T-cell (primary cell): ENCODE measurements around the gene HGF. TPM values are rescaled to one million over a fixed set of nuclear protein-coding genes. Genes with fewer than 3 reads are reported as not detected.

Experiments
- ATAC-seq, 4 experiments: fragments of 200-7000 bp in 3 of 4; fragments of 150-1000 bp in 1 of 4; cut with Tn5 transposase; replicated peaks in 1 of 4; 1 replicate in 3 of 4; 2 replicates in 1 of 4; pipeline ENCODE4 v1.10.0; 2021; ENCODE audit warnings: moderate library complexity in 3 of 4, mild to moderate bottlenecking in 2 of 4, moderate number of reproducible peaks in 1 of 4
- CTCF ChIA-PET, 2 donors: fragments of 300-600 bp; sonication (Branson Sonifier 250); formaldehyde crosslinking; loops; one replicate each; lab custom pipeline; 2022; ENCODE audit warnings: antibody characterized with exemption in 2 of 2; lab: Charles Lee
- POLR2A ChIA-PET, 2 donors: fragments of 300-600 bp; sonication (Branson Sonifier 250); formaldehyde crosslinking; loops; one replicate each; lab custom pipeline; 2022; ENCODE audit warnings: antibody characterized with exemption in 2 of 2; lab: Charles Lee
- DNase-seq, 35 experiments: peaks; one replicate each; pipeline versions ENCODE4 v3.0.0 to v3.0.0-alpha.2; 2013 to 2023
- H3K27ac ChIP-seq: one replicate; pipeline ENCODE4 v1.5.1; 2013; ENCODE audit warnings: low read length
- H3K27me3 ChIP-seq, 2 experiments: replicated peaks in 1 of 2; 1 replicate in 1 of 2; 2 replicates in 1 of 2; pipeline versions ENCODE4 v1.6.1 to v1.7.0; 2013; ENCODE audit warnings: low read length in 1 of 2, mixed read lengths in 1 of 2; ENCODE audit not compliant: control insufficient read depth in 2 of 2, insufficient read depth in 2 of 2; ENCODE audit errors: extremely low read depth in 1 of 2
- H3K36me3 ChIP-seq, 2 donors: 1 replicate in 1 of 2; 2 replicates in 1 of 2; pipeline versions ENCODE4 v1.6.1 to v1.7.0; 2013; ENCODE audit warnings: low read length in 1 of 2; ENCODE audit not compliant: control insufficient read depth in 2 of 2, insufficient read depth in 1 of 2; ENCODE audit errors: extremely low read depth in 1 of 2
- H3K4me1 ChIP-seq, 2 experiments: 1 replicate in 1 of 2; 2 replicates in 1 of 2; pipeline versions ENCODE4 v1.6.1 to v1.7.0; 2013; ENCODE audit warnings: low read length in 2 of 2, mixed read lengths in 1 of 2; ENCODE audit not compliant: insufficient read depth in 2 of 2, control insufficient read depth in 1 of 2; ENCODE audit errors: extremely low read depth in 1 of 2
- H3K4me3 ChIP-seq, 2 donors: 1 replicate in 1 of 2; 2 replicates in 1 of 2; pipeline versions ENCODE4 v1.5.1 to v1.7.0; 2013; ENCODE audit warnings: mild to moderate bottlenecking in 2 of 2, low read length in 1 of 2, moderate library complexity in 1 of 2; ENCODE audit not compliant: control insufficient read depth in 1 of 2; ENCODE audit errors: extremely low read depth in 1 of 2
- H3K9me3 ChIP-seq: 2 replicates; pipeline ENCODE4 v1.7.0; 2013
- H3K27ac Mint-ChIP-seq, 2 donors: one replicate each; pipeline ENCODE4 v1.8.0; 2020 to 2021; ENCODE audit warnings: mild to moderate bottlenecking in 2 of 2, mixed read lengths in 2 of 2
- H3K27me3 Mint-ChIP-seq, 2 donors: one replicate each; pipeline ENCODE4 v1.8.0; 2021 to 2022; ENCODE audit warnings: mixed read lengths in 2 of 2
- H3K36me3 Mint-ChIP-seq: one replicate; pipeline ENCODE4 v1.8.0; 2021; ENCODE audit warnings: mixed read lengths
- H3K4me1 Mint-ChIP-seq, 3 donors: one replicate each; pipeline ENCODE4 v1.8.0; 2020 to 2022; ENCODE audit warnings: mixed read lengths in 3 of 3, mild to moderate bottlenecking in 1 of 3
- H3K4me3 Mint-ChIP-seq, 3 donors: one replicate each; pipeline ENCODE4 v1.8.0; 2020 to 2022; ENCODE audit warnings: mild to moderate bottlenecking in 3 of 3, mixed read lengths in 3 of 3, moderate library complexity in 3 of 3
- H3K9me3 Mint-ChIP-seq, 3 donors: one replicate each; pipeline ENCODE4 v1.8.0; 2020 to 2022; ENCODE audit warnings: mixed read lengths in 3 of 3
- WGBS: methylation state at CpG from one replicate; pipeline ENCODE4 v1.1.5; 2013; ENCODE audit warnings: missing lambda C conversion rate; ENCODE audit not compliant: insufficient coverage; 5-methylcytosine and 5-hydroxymethylcytosine counted together
- total RNA-seq, 35 experiments: library from RNA in 6 of 35; stranded (reverse) in 6 of 35; fragments of 120-200 nt in 1 of 35; gene quantifications; one replicate each; pipeline versions ENCODE4 v1.2.1 to v1.2.4 and lab custom pipeline; 2013 to 2026

The HGF gene
- total RNA-seq, 5 donors from 2014 or later (not counting 1 experiment from before 2014, with no cell fraction given): 0.32 TPM; not detected in 4

DNA sequence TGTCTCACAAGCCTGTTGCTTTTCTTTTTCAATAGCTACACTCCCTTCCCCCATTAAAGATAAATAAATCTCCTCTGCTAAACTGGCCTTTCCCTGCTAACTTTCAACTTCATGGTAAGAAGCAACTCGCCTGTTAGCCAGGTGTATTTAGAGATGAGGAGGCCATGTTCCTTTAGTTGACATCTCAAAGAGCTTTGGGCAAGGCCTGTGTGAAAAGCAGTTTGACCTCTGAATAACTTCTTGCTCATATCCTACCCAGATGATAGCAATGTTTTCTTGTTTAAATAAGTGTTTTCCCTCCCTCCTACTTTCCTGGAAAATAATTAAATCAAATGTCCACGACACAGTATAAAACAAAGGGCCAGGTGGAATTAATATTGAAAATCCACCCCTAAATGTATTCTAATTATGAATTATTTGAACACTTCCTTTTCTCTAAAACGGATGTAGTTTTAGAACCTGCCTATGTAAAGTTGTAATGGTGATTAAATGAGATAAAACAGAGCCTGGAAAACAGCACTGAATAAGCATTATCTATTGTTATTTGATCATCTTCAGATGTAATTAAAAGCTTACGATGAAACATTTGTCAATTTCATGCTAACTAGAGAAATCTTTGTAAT lies 78.5 kb downstream of the HGF start:
- no peak overlapping the region for H3K27ac ChIP-seq
- ATAC-seq: no peak
- H3K4me1 ChIP-seq: no peaks in the 10 kb centered on the region
- no peak overlapping the region for H3K4me3 ChIP-seq
- ChIA-PET CTCF (interaction anchor here in 1 of 2 donors (0.6 kb wide), 1 partner anchor 69 kb away, joined by 3 read pairs; no protein-coding TSS in a partner anchor), POLR2A (no interaction called here)
- H3K9me3 ChIP-seq: no peaks in the 10 kb centered on the region
- Mint-ChIP-seq H3K4me3 (no peak overlapping the region), H3K27ac (no peak overlapping the region), H3K9me3 (peaks cover 0 to 21% (median 2%) of the 10 kb centered on the region in 3 donors), H3K4me1 (no peaks in the 10 kb centered on the region), H3K36me3 (no peaks in the 10 kb centered on the region), H3K27me3 (no peaks in the 10 kb centered on the region)
- DNase-seq: no peak
- no CpG with 5 or more reads among the region's 4 CpGs for WGBS
- H3K27me3 ChIP-seq: no peaks in the 10 kb centered on the region
- H3K36me3 ChIP-seq: no peaks in the 10 kb centered on the region

GRCh38 chr7:81690688-81691087 lies 79.2 kb downstream of the HGF start:
- no peaks in the 10 kb centered on the region for H3K36me3 Mint-ChIP-seq
- CTCF ChIA-PET: no interaction called here
- DNase-seq (no peak), ATAC-seq (no peak)
- H3K4me1 ChIP-seq: no peaks in the 10 kb centered on the region
- H3K4me3 ChIP-seq: no peak overlapping the region
- no peaks in the 10 kb centered on the region for H3K27me3 ChIP-seq
- no peaks in the 10 kb centered on the region for H3K36me3 ChIP-seq
- peaks cover 0 to 26% (median 2%) of the 10 kb centered on the region in 3 donors for H3K9me3 Mint-ChIP-seq
- no peaks in the 10 kb centered on the region for H3K4me1 Mint-ChIP-seq
- H3K27ac ChIP-seq: no peak overlapping the region
- H3K27ac Mint-ChIP-seq: no peak overlapping the region
- WGBS: 67% methylated on average over 1 of the region's 3 CpGs
- POLR2A ChIA-PET: no interaction called here
- no peaks in the 10 kb centered on the region for H3K27me3 Mint-ChIP-seq
- no peak overlapping the region for H3K4me3 Mint-ChIP-seq
- no peaks in the 10 kb centered on the region for H3K9me3 ChIP-seq

DNA sequence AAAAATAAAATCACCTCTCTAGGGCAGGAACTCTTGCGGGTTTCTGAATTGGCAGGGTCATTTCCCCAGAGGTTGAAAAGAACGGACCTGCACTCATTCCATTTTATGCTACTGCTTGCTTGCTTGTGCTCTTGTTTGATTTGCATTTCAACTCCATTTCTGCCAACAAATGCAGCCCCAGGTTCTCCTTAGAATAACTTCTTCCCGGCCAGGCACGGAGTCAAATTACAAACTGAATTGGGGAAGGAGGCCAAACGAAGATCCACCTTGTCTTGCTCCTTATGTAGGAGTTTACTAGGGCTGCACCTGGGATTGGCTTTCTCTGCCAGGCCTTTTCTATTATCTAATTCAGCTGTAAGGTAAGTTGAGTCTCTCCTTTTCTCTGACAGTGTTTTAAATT lies 79.6 kb downstream of the HGF start:
- H3K27ac Mint-ChIP-seq: no peak overlapping the region
- POLR2A ChIA-PET: no interaction called here
- H3K36me3 Mint-ChIP-seq: no peaks in the 10 kb centered on the region
- CTCF ChIA-PET: no interaction called here
- Histone ChIP-seq H3K27ac (no peak overlapping the region), H3K4me1 (no peaks in the 10 kb centered on the region), H3K9me3 (no peaks in the 10 kb centered on the region), H3K27me3 (no peaks in the 10 kb centered on the region), H3K4me3 (no peak overlapping the region), H3K36me3 (no peaks in the 10 kb centered on the region)
- no peaks in the 10 kb centered on the region for H3K4me1 Mint-ChIP-seq
- 86% methylated on average over 1 of the region's 5 CpGs for WGBS
- peaks cover 0 to 26% (median 0%) of the 10 kb centered on the region in 3 donors for H3K9me3 Mint-ChIP-seq
- DNase-seq: no peak
- no peak for ATAC-seq
- no peaks in the 10 kb centered on the region for H3K27me3 Mint-ChIP-seq
- no peak overlapping the region for H3K4me3 Mint-ChIP-seq

DNA sequence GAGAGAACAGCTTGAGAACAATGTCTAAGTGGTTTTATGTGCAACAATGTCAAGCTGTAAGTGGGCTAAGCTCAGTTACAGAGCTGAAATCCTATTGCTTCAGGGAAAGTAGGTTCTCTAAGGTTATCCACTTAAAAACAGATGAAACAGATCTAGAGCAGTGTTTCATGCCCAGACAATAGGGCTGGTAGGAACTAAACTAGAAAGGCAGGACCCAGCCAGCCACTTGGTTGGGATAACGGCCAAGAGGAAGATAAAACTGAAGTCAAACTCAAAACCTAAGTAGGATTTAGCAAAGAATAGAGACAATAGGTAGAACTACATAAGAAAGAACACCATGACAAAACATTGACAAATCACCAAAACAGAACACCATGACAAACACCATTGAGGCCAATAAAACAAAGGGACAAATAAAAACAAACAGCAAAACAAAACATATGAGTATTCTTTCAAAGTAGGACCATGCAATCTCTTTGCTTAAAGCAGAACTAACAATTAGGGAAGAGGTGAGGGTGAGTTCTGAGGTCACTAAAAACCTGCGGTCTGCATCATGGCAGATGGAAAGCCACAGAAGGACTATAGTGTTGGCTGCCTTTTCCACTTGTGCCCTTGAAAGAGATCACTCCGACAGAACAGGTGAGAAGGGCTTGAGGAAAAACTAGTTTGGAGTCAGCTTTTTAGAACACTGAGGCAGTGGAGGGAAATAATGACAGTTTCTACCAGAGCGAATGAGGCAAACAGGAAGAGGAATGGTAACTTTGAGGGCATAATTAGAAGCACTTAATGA lies 81.0 kb downstream of the HGF start:
- ATAC-seq (no peak), DNase-seq (no peak)
- peaks cover 0 to 26% (median 0%) of the 10 kb centered on the region in 3 donors for H3K9me3 Mint-ChIP-seq
- H3K4me1 Mint-ChIP-seq: no peaks in the 10 kb centered on the region
- no peaks in the 10 kb centered on the region for H3K4me1 ChIP-seq
- ChIA-PET CTCF (no interaction called here), POLR2A (no interaction called here)
- H3K27ac ChIP-seq: no peak overlapping the region
- no peaks in the 10 kb centered on the region for H3K27me3 ChIP-seq
- WGBS: 87% methylated on average over 3 of the region's 4 CpGs
- no peak overlapping the region for H3K4me3 Mint-ChIP-seq
- no peaks in the 10 kb centered on the region for H3K27me3 Mint-ChIP-seq
- no peaks in the 10 kb centered on the region for H3K9me3 ChIP-seq
- no peaks in the 10 kb centered on the region for H3K36me3 ChIP-seq
- no peak overlapping the region for H3K27ac Mint-ChIP-seq
- no peak overlapping the region for H3K4me3 ChIP-seq
- no peaks in the 10 kb centered on the region for H3K36me3 Mint-ChIP-seq

GRCh38 chr7:81687062-81687461 lies 82.8 kb downstream of the HGF start:
- ATAC-seq (no peak), DNase-seq (no peak)
- CTCF ChIA-PET: no interaction called here

GRCh38 chr7:81685270-81685868 lies 84.5 kb downstream of the HGF start:
- no CpG with 5 or more reads among the region's 3 CpGs for WGBS
- CTCF ChIA-PET: no interaction called here
- H3K9me3 Mint-ChIP-seq: peaks cover 0 to 23% (median 0%) of the 10 kb centered on the region in 3 donors
- no peaks in the 10 kb centered on the region for H3K36me3 ChIP-seq
- H3K27me3 Mint-ChIP-seq: no peaks in the 10 kb centered on the region
- ATAC-seq: no peak
- no peaks in the 10 kb centered on the region for H3K27me3 ChIP-seq
- no peak overlapping the region for H3K4me3 ChIP-seq
- H3K27ac Mint-ChIP-seq: no peak overlapping the region
- H3K4me1 Mint-ChIP-seq: no peaks in the 10 kb centered on the region
- H3K9me3 ChIP-seq: no peaks in the 10 kb centered on the region
- POLR2A ChIA-PET: no interaction called here
- no peak overlapping the region for H3K4me3 Mint-ChIP-seq
- no peaks in the 10 kb centered on the region for H3K36me3 Mint-ChIP-seq
- no peak overlapping the region for H3K27ac ChIP-seq
- DNase-seq: no peak
- no peaks in the 10 kb centered on the region for H3K4me1 ChIP-seq

More at GRCh38 chr7:81687062-81687461, 82.8 kb downstream of the HGF start:
- Histone ChIP-seq H3K36me3 (no peaks in the 10 kb centered on the region), H3K4me1 (no peaks in the 10 kb centered on the region), H3K27me3 (no peaks in the 10 kb centered on the region), H3K27ac (no peak overlapping the region), H3K4me3 (no peak overlapping the region), H3K9me3 (no peaks in the 10 kb centered on the region)
- Mint-ChIP-seq H3K27me3 (no peaks in the 10 kb centered on the region), H3K9me3 (peaks cover 0 to 23% (median 0%) of the 10 kb centered on the region in 3 donors), H3K27ac (no peak overlapping the region), H3K4me3 (no peak overlapping the region), H3K36me3 (no peaks in the 10 kb centered on the region), H3K4me1 (no peaks in the 10 kb centered on the region)
- POLR2A ChIA-PET: no interaction called here
